NCI-H2107 treated with DMSO at 0.1 percent for 48 hours (cell line): ENCODE measurements around the gene C5AR2.
"Not testable (repeated sequence)": the region's sequence is repeated elsewhere in the genome, so short reads cannot be mapped to it uniquely, and the experiment has no call there.

ENCODE experiments used
- DNase-seq: peaks from one replicate; lab custom pipeline; 2025; ENCODE audit not compliant: unreplicated experiment; lab: John Stamatoyannopoulos, UW

The C5AR2 gene

GRCh38 chr19:47384533-47384932, 52.6 kb downstream of the C5AR2 start:
- not testable (repeated sequence) for DNase-seq

GRCh38 chr19:47386582-47386981, 54.6 kb downstream of the C5AR2 start:
- DNase-seq: peak; percentile 2

GRCh38 chr19:47387623-47388022, 55.6 kb downstream of the C5AR2 start:
- DNase-seq: not testable (repeated sequence)

- not testable (repeated sequence) for DNase-seq
Measured at GRCh38 chr19:47388721-47389120, 56.7 kb downstream of the C5AR2 start.

GRCh38 chr19:47389150-47389556, 57.2 kb downstream of the C5AR2 start:
- DNase-seq: no peak

GRCh38 chr19:47390533-47391488, 58.8 kb downstream of the C5AR2 start:
- no peak for DNase-seq

GRCh38 chr19:47391510-47392223, 59.7 kb downstream of the C5AR2 start:
- peak; percentile 48 for DNase-seq
